HepG2 (cell line): Measurements from ENCODE around the gene PTGIS. TPM values are rescaled to one million over a fixed set of nuclear protein-coding genes. Genes with fewer than 3 reads are reported as not detected.
A peak's percentile ranks its signal among the peaks of the same experiment; 100 is the strongest.

Source experiments
- CREBL2 ChIP-seq: sonication (generic); formaldehyde crosslinking; IDR thresholded peaks from 2 replicates; pipeline ENCODE4 v1.8.1; 2023; ENCODE audit warnings: missing genetic modification reagents, mild to moderate bottlenecking, borderline replicate concordance
- EED ChIP-seq: sonication (generic); formaldehyde crosslinking; IDR thresholded peaks from 2 replicates; pipeline ENCODE4 v1.5.0; 2020; ENCODE audit warnings: mild to moderate bottlenecking, missing genetic modification reagents
- HBP1 ChIP-seq: IDR thresholded peaks from 2 replicates; pipeline ENCODE4 v1.6.1; 2016; ENCODE audit warnings: low read depth, control low read depth
- REST ChIP-seq, 2 experiments: IDR thresholded peaks; 2 replicates each; pipeline ENCODE4 v1.6.1; 2011 to 2012; ENCODE audit warnings: low read length in 2 of 2, borderline replicate concordance in 1 of 2, low read depth in 1 of 2, mild to moderate bottlenecking in 1 of 2, moderate library complexity in 1 of 2
- SPEN ChIP-seq: sonication (generic); formaldehyde crosslinking; IDR thresholded peaks from 2 replicates; pipeline ENCODE4 v1.5.1; 2020; ENCODE audit warnings: low read depth, mild to moderate bottlenecking, missing genetic modification reagents
- STAT6 ChIP-seq: sonication (generic); formaldehyde crosslinking; IDR thresholded peaks from 2 replicates; pipeline ENCODE4 v1.4.0; 2020; ENCODE audit warnings: missing genetic modification reagents, mild to moderate bottlenecking, borderline replicate concordance
- YEATS4 ChIP-seq: sonication (generic); formaldehyde crosslinking; IDR thresholded peaks from 2 replicates; pipeline ENCODE4 v1.4.0; 2020; ENCODE audit warnings: missing genetic modification reagents, borderline replicate concordance
- ZNF7 ChIP-seq: IDR thresholded peaks from 2 replicates; pipeline ENCODE4 v1.6.1; 2016; ENCODE audit warnings: missing biosample characterization, missing genetic modification reagents
- ZNF784 ChIP-seq: sonication (generic); formaldehyde crosslinking; IDR thresholded peaks from 2 replicates; pipeline ENCODE4 v1.5.1; 2020; ENCODE audit warnings: missing genetic modification reagents, mild to moderate bottlenecking, borderline replicate concordance
- polyA plus RNA-seq, 8 experiments: library from polyadenylated mRNA; depleted of rRNA in 3 of 8; stranded (reverse) in 7 of 8; unstranded in 1 of 8; fragments of >200 nt; fragmentation: Illumina TruSeq in 4 of 8; extraction: Trizol in 4 of 8; gene quantifications; 2 replicates each; pipeline versions ENCODE4 v1.2.1 to v1.2.3, GENCODE V29; 2011 to 2016; ENCODE audit warnings: low read depth in 4 of 8, missing spikeins in 1 of 8, mixed read lengths in 1 of 8; ENCODE audit not compliant: insufficient read depth in 1 of 8
- total RNA-seq, 5 experiments: library from RNA; depleted of rRNA; stranded (reverse); fragments of >200 nt; fragmentation: Illumina TruSeq; extraction: Trizol; gene quantifications; 2 replicates each; pipeline ENCODE4 v1.2.3, GENCODE V29; 2016; ENCODE audit warnings: low read depth in 1 of 5
- TF ChIP-seq, protein P1 (sequence below): IDR thresholded peaks from 2 replicates; pipeline ENCODE4 v1.6.1; 2016; ENCODE audit warnings: missing biosample characterization, missing genetic modification reagents, low read depth
- TF ChIP-seq, protein P2 (sequence below): sonication (generic); formaldehyde crosslinking; IDR thresholded peaks from 2 replicates; pipeline ENCODE4 v1.8.0; 2022; ENCODE audit warnings: missing genetic modification reagents, mild to moderate bottlenecking, moderate library complexity, borderline replicate concordance

PTGIS gene
- total and polyA plus RNA-seq, 2 of the 13 experiments (the other 11 are each of a cell fraction or from before 2014, with no cell fraction given), result not detected

DNA sequence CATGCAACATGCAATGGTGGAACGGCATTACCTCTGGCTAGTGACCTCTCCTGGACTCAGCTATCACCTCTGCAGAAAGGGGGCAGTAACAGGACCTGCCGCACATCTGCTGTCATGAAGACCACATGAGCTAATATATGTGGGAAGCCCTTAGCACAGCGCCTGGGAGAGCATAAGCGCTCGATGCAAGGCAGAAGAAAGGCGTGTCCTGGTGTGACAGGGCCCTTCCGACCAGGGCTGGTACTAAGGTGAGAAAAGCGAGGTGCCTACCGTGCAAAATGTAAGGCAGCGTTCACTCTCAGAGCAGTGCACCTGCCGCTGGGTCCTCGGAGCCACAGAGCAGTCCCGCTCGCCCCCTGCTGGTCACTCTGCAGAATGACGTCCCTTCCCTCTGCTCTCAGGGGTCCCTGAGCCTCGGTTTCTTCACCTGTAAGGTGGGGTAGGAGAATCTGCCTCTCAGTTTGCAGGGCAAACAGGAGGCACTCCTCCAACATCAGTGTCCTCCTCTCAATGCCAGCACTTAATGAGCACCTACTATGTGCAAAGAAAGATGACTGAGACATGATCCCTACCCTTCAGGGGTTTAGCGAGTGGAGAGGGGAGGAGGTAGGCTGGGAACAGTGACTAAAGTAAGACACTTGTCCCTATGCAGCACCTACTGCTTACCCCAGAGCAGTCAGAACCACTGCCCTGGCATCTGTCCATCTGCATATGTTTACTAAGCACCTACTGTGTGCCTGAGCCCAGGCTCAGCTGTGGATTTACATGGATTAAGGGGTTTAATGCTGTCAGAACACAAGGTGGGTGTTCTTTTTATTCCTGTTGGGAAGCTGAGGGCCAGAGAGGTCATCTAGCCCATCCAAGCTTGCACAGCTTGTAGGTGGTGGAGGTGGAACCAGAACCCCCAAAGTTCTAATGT, 41.1 kb upstream of the PTGIS start (continued):
- TF ChIP-seq, protein P1, sequence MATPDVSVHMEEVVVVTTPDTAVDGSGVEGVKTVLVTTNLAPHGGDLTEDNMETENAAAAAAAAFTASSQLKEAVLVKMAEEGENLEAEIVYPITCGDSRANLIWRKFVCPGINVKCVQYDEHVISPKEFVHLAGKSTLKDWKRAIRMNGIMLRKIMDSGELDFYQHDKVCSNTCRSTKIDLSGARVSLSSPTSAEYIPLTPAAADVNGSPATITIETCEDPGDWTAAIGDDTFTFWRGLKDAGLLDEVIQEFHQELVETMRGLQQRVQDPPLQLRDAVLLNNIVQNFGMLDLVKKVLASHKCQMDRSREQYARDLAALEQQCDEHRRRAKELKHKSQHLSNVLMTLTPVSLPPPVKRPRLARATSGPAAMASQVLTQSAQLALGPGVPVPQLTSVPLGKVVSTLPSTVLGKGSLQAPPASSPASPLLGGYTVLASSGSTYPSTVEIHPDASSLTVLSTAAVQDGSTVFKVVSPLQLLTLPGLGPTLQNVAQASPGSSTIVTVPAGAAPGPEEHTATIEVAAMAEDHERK, result no peak
- peak; percentile 48; the same call in 1 of the 2 replicates for TF ChIP-seq SPEN
- TF ChIP-seq EED (CRISPR knock-in tag), result 0 out of 2 replicates have a peak, but pooled peaks have one; percentile 49
- TF ChIP-seq ZNF784 (CRISPR knock-in tag), result peak; percentile 87; the same call in 1 of the 2 replicates
- TF ChIP-seq STAT6 (CRISPR knock-in tag), result no peak
- no peak for TF ChIP-seq YEATS4 (CRISPR knock-in tag)
- TF ChIP-seq ZNF7 (CRISPR knock-in tag), result no peak
- TF ChIP-seq, protein P2, sequence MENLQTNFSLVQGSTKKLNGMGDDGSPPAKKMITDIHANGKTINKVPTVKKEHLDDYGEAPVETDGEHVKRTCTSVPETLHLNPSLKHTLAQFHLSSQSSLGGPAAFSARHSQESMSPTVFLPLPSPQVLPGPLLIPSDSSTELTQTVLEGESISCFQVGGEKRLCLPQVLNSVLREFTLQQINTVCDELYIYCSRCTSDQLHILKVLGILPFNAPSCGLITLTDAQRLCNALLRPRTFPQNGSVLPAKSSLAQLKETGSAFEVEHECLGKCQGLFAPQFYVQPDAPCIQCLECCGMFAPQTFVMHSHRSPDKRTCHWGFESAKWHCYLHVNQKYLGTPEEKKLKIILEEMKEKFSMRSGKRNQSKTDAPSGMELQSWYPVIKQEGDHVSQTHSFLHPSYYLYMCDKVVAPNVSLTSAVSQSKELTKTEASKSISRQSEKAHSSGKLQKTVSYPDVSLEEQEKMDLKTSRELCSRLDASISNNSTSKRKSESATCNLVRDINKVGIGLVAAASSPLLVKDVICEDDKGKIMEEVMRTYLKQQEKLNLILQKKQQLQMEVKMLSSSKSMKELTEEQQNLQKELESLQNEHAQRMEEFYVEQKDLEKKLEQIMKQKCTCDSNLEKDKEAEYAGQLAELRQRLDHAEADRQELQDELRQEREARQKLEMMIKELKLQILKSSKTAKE (CRISPR knock-in tag), result no peak
- no peak for TF ChIP-seq REST (IDR thresholded peaks at IDR 0.05; ENCODE audit: borderline replicate concordance in 1 of 2, low read depth in 1 of 2, low read length in 2 of 2)
- TF ChIP-seq CREBL2 (CRISPR knock-in tag), result 0 out of 2 replicates have a peak, but pooled peaks have one; percentile 3
- 0 out of 2 replicates have a peak, but pooled peaks have one; percentile 63 for TF ChIP-seq HBP1 (CRISPR knock-in tag)
